ENCODE measurements around the gene TRPM4.

- no peak for TF ChIP-seq POLR2A (IDR thresholded peaks at IDR 0.05; ENCODE audit: low read depth, low read length)
- no peak for TF ChIP-seq POLR2AphosphoS5 (IDR thresholded peaks at IDR 0.05; ENCODE audit: low read depth, low read length)
Observed at GRCh38 chr19:49196527-49197240, 39.1 kb downstream of the TRPM4 start.

Measured in GM12891 (cell line).